Thoracic aorta (tissue), 2 donors: ENCODE measurements around the gene FAM229A. TPM values are rescaled to one million over a fixed set of nuclear protein-coding genes. Genes with fewer than 3 reads are reported as not detected.

ENCODE experiments used
- ATAC-seq: fragments of 150-250 bp; one replicate; pipeline ENCODE4 v1.8.0; 2017; ENCODE audit warnings: low read depth; ENCODE audit not compliant: insufficient number of reproducible peaks, low FRiP score
- DNase-seq: peaks from one replicate; pipeline ENCODE4 v3.0.0-alpha.2; 2020; ENCODE audit warnings: low spot score
- H3K27ac ChIP-seq, 2 donors: fragments of 200-600 bp; sonication (generic); 1 replicate in 1 of 2; 2 replicates in 1 of 2; pipeline ENCODE4 v1.5.1; 2016; ENCODE audit warnings: mild to moderate bottlenecking in 2 of 2, moderate library complexity in 2 of 2
- H3K27me3 ChIP-seq: fragments of 200-600 bp; sonication (generic); replicated peaks from 2 replicates; pipeline ENCODE4 v1.6.0; 2016; ENCODE audit warnings: mild to moderate bottlenecking; ENCODE audit not compliant: insufficient read depth
- H3K36me3 ChIP-seq: fragments of 200-600 bp; sonication (generic); one replicate; pipeline ENCODE4 v1.5.1; 2016
- H3K4me1 ChIP-seq, 2 donors: fragments of 200-600 bp; sonication (generic); 1 replicate in 1 of 2; 2 replicates in 1 of 2; pipeline versions ENCODE4 v1.5.1 to v1.6.0; 2016; ENCODE audit warnings: low read depth in 2 of 2, mild to moderate bottlenecking in 1 of 2; ENCODE audit not compliant: control insufficient read depth in 1 of 2
- H3K4me3 ChIP-seq: fragments of 200-600 bp; sonication (generic); 2 replicates; pipeline ENCODE4 v1.5.1; 2016; ENCODE audit warnings: mild to moderate bottlenecking
- H3K9me3 ChIP-seq: fragments of 200-600 bp; sonication (generic); 2 replicates; pipeline ENCODE4 v1.5.1; 2016
- total RNA-seq, 2 donors: library from RNA; depleted of rRNA; stranded (reverse); fragments of >200 nt; gene quantifications; one replicate each; pipeline versions ENCODE4 v1.1.0 to v1.2.3, GENCODE V29; 2016
- TF ChIP-seq, protein P1 (sequence below): fragments of 200-600 bp; sonication (generic); IDR thresholded peaks from one replicate; pipeline ENCODE4 v1.5.1; 2019; ENCODE audit warnings: antibody characterized with exemption

FAM229A gene
- total RNA-seq, 2 donors from 2014 or later: 11.8 to 12.0 TPM

DNA sequence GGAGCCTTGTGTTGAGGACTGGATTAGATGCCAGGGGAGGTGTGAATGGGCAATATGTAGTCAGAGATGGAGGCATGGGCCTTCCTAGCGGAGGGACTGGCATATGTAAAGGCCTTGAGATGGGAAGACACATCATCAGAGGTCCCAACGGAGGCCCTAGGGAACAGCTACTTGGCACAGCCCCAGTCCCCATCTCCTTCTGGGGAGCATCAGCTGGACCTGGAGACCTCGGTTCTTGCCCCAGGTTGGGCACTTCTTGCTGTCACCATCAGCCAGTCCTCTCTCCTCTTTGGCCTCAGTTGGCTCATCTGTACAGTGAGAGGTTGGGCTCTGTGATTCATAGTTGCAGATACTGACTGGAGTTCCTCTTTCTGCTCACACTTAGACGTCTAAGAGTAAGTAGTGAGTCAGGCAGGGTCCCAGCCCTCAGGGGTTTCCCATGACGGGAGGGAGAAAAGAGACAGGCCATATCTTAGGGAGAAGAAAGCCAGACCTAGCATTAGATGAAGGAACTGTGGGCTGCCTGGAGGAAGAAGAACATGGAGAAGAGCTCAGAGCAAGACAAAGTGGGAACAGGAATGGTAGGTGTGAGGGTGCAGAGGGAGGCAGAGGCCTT is 22.8 kb downstream of the FAM229A start:
- Histone ChIP-seq H3K27ac (no peak overlapping the region), H3K4me1 (peaks cover 5 to 19% of the 10 kb centered on the region in 2 donors), H3K27me3 (no peaks in the 10 kb centered on the region), H3K9me3 (no peaks in the 10 kb centered on the region), H3K36me3 (no peaks in the 10 kb centered on the region), H3K4me3 (no peak overlapping the region)
- DNase-seq: no peak
- ATAC-seq: no peak
- TF ChIP-seq, protein P1, sequence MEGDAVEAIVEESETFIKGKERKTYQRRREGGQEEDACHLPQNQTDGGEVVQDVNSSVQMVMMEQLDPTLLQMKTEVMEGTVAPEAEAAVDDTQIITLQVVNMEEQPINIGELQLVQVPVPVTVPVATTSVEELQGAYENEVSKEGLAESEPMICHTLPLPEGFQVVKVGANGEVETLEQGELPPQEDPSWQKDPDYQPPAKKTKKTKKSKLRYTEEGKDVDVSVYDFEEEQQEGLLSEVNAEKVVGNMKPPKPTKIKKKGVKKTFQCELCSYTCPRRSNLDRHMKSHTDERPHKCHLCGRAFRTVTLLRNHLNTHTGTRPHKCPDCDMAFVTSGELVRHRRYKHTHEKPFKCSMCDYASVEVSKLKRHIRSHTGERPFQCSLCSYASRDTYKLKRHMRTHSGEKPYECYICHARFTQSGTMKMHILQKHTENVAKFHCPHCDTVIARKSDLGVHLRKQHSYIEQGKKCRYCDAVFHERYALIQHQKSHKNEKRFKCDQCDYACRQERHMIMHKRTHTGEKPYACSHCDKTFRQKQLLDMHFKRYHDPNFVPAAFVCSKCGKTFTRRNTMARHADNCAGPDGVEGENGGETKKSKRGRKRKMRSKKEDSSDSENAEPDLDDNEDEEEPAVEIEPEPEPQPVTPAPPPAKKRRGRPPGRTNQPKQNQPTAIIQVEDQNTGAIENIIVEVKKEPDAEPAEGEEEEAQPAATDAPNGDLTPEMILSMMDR: no peak

DNA sequence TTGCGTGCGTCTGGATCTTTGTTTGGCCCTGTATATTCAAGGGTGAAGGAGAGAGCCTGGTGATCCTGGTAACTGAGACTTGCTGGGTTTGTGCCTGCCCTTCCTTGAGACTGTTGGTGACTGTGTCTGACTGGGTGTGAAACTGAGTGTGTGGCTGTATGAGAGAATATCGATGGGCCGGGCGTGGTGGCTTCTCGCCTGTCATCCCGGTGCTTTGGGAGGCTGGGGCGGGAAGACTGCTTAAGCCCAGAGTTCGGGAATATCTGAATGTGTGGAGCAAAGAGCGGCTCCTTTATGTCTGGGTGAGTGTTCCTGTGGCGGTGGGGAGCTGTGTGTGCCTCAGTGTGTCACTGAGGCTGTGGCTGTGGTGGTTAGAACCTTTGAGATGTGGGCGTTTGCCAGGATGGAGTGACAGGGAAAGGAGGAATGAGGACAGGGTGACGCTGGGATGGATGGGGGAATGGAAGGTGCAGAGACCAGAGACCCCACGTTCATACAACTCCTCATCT is 23.6 kb downstream of the FAM229A start:
- DNase-seq (no peak), ATAC-seq (no peak)
- TF ChIP-seq, protein P1: no peak
- H3K36me3 ChIP-seq: no peaks in the 10 kb centered on the region
- H3K4me3 ChIP-seq: no peak overlapping the region
- H3K4me1 ChIP-seq: peaks cover 5 to 19% of the 10 kb centered on the region in 2 donors
- H3K27ac ChIP-seq: no peak overlapping the region
- H3K27me3 ChIP-seq: no peaks in the 10 kb centered on the region
- H3K9me3 ChIP-seq: no peaks in the 10 kb centered on the region

DNA sequence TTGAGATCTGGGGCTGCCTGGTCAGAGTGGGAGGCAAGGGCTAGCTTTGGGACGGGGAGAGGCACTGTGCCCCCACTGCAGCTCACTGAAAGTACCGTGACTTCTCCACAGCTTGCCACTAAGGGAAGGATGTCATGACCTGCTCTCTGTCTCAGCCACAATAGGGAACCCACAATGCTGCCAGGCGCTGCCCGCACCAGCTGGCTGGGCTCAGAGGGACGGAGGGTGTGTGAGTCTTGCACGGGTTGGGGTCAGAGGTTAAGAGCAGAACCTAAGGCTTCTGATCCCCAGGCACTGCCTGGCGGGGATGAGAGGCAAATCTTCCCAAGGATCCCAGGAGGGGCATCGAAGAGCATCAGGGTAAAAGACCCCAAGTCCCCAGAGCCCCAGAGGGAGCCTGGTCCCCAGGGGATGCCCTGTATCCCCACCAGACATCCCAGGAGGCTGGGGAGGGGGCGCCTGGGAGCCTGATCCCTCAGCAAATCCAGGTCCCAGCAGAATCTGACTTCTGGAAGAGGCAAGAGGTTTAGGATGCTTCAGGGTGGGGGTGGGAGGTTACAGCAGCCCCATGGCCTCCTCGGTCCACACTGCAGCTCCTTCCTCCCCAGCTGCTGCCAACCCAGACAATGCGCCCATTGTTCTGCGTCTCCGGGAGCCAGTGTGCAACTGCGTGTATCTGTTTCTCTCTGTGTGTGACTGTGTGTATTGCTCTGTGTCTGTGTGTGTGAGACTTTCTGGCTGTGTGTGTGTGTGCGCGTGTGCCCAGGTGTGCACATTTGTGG is 24.2 kb downstream of the FAM229A start:
- H3K27ac ChIP-seq: no peak overlapping the region
- H3K9me3 ChIP-seq: no peaks in the 10 kb centered on the region
- ATAC-seq (no peak), DNase-seq (no peak)
- H3K36me3 ChIP-seq: no peaks in the 10 kb centered on the region
- TF ChIP-seq, protein P1: no peak
- no peak overlapping the region for H3K4me3 ChIP-seq
- H3K27me3 ChIP-seq: no peaks in the 10 kb centered on the region
- H3K4me1 ChIP-seq: peaks cover 5 to 19% of the 10 kb centered on the region in 2 donors

DNA sequence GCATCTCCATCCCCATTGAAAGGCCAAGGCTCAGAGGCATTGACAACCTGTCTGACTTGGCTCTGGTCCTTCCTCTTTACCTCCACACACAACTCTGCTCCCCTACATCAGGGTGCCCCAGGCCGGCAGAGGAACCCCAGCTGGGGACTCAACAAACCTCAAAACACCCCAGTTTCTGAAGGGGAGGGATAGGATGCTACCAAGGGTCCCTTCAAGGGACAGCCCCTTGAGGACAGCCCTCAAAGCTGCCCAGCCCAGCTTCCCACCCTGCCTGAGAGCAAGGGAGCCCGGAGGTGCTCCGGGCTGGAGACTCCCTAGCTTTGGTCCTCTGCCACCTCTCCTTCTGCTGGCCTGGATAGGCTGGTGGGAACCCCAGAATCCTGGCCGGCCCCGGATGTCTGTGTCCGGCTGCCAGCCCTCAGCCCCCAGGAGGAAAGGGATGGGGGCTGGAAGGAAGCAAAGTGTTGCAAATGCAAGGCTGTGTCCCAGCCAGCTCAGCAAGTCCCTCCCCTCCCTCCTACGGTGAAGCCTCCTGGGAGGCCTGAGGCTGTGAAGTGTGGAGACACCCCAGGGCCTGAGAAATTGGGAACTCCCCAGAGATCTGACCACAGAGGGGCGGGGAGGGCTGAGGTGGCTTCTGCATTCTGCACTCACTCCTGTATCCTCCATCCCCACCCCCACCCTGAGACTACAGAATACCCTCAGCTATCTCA is 25.2 kb downstream of the FAM229A start:
- Histone ChIP-seq H3K27ac (no peak overlapping the region), H3K9me3 (no peaks in the 10 kb centered on the region), H3K4me1 (peaks cover 5 to 19% of the 10 kb centered on the region in 2 donors), H3K36me3 (peaks cover 7% of the 10 kb centered on the region), H3K27me3 (no peaks in the 10 kb centered on the region), H3K4me3 (no peak overlapping the region)
- ATAC-seq (no peak), DNase-seq (no peak)
- TF ChIP-seq, protein P1: no peak

DNA sequence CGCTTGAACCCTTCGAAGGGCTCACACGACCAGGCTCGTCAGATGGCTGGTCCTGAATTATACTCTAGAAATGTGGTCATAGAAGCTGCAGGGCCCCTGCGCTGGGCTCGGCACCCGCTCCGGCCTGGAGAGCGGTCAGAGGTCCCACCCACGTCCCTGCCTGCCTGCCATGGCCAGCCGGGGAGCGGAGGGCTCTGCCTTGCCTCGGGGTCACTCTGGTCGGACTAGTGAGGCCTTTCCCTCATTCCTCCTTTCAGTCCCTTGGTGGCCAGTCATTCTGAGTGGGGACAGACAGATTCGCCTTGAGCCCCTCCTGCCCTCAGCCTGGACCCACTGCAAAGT is 25.7 kb downstream of the FAM229A start:
- DNase-seq: no peak
- no peaks in the 10 kb centered on the region for H3K9me3 ChIP-seq
- peaks cover 5 to 19% of the 10 kb centered on the region in 2 donors for H3K4me1 ChIP-seq
- peak overlapping the region; percentile 73 for H3K4me3 ChIP-seq
- H3K36me3 ChIP-seq: peaks cover 13% of the 10 kb centered on the region
- no peak overlapping the region for H3K27ac ChIP-seq
- TF ChIP-seq, protein P1: no peak
- ATAC-seq: no peak
- H3K27me3 ChIP-seq: no peaks in the 10 kb centered on the region
